Activated T-cell treated with anti-CD3 and anti-CD28 coated beads, Interleukin-2, amount 50 U/mL, for 48 hours (primary cell): ENCODE results near the gene SLC38A4.
"Not testable (repeated sequence)": the region's sequence is repeated elsewhere in the genome, so short reads cannot be mapped to it uniquely, and the experiment has no call there.

Source experiments
- DNase-seq, 2 experiments: peaks; one replicate each; pipeline ENCODE4 v3.0.0-alpha.2; 2020

SLC38A4 gene

GRCh38 chr12:46825591-46826414 is at the start of gene SLC38A4:
SLC38A4 (minus strand) TSS chr12:46825997; CDS start chr12:46793071, 32,926 bp downstream.
- no peak for DNase-seq

DNA sequence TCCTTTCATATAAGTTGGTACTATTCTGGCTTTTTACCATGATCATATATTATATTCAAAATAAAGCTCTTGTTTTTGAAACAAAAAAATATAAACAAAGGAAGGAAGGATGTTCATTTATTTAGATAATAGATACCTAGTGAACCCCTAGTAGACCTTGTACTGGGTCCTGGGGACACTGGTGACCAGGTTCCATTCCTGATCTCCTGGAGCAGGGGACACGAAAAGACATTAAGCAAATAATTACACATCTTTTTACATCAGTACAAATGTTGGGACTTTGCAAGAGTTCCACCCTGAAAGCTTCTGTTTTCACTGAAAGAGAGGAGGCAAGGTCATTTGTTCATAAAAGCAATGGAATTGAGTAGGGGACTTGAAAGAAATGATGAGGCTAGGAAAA is 49.3 kb upstream of the SLC38A4 start:
- DNase-seq = no peak

- DNase-seq = no peak
Measured at GRCh38 chr12:46874642-46875041, 48.8 kb upstream of the SLC38A4 start.

DNA sequence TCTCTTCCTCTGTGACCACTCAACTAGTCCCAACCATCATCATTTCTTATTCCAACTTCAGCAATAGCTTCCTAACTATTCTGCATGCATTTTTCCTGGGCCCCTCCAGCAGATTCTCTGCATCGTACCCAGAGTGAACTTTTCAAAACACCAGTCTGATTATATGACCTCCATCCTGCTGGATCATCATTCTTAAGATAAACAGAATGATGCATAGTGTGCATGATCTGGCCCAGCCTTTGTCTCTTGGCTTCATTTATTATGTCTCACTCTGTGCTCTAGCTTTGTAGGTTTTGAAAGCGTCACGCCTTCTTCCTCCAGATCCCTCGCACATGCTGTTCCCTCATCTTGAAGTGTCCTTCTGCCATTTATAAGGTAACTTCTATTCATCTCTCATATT is 46.3 kb upstream of the SLC38A4 start:
- no peak for DNase-seq

GRCh38 chr12:46865311-46865710 is 39.5 kb upstream of the SLC38A4 start:
- no peak for DNase-seq

GRCh38 chr12:46858368-46858767 is 32.6 kb upstream of the SLC38A4 start:
- no peak for DNase-seq

- no peak for DNase-seq
Measured at GRCh38 chr12:46857486-46857885, 31.7 kb upstream of the SLC38A4 start.

DNA sequence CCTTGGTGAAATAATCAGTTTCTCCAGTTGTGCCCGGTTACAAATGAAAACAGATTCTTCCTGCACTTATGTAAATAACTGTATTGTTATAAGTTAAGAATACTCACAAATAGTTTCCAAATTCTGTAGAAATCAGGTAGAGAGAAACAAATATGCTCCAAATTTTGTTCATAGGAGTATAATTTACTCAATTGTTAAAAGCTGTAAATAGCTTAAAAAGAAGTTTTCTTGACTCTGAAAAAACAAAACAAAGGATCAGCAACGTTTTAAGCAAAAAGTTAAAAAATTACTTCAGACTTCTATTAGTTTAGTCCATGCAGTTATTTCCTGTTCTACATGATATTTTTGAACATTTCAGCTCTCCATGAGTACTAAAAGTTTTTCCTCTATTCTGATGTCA is 30.0 kb upstream of the SLC38A4 start:
- DNase-seq = no peak

DNA sequence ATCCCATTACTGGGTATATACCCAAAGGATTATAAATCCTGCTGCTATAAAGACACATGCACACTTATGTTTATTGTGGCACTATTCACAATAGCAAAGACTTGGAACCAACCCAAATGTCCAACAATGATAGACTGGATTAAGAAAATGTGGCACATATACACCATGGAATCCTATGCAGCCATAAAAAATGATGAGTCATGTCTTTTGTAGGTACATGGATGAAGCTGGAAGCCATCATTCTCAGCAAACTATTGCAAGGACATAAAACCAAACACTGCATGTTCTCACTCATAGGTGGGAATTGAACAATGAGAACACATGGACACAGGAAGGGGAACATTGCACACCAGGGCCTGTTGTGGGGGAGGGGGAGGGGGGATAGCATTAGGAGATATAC is 28.4 kb upstream of the SLC38A4 start:
- not testable (repeated sequence) for DNase-seq

DNA sequence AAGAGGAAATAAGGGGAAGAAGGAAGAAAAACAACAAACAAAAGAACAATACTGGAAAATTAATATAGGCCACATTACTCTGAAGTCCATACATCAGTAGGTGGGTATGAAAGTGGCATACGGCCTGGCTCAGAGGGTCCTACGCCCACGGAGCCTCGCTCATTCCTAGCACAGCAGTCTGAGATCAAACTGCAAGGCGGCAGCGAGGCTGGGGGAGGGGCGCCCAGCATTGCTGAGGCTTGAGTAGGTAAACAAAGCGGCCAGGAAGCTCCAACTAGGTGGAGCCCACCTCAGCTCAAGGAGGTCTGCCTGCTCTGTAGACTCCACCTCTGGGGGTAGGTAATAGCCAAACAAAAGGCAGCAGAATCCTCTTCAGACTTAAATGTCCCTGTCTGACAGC is 23.0 kb upstream of the SLC38A4 start:
- not testable (repeated sequence) for DNase-seq

- DNase-seq = no peak
Measured at GRCh38 chr12:46847001-46847400, 21.2 kb upstream of the SLC38A4 start.

DNA sequence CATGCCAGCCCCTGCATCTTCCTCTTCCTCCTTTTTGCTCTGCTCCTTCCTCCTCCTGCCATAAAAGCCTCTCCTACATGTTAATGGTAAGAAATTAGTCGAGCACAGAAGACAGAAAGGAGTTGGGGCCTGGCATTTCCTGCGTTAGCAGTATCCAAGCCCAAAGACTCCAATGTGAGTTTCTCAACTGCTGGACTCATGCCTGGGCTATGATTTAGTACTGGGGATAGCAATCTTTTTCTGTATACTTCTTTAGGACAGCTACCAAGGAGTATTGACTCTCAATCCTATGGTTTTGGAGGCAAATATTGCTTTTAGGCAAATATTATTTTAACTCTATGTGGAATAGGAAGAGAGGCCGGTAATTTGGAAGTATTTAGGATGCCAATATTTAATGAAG is 18.0 kb upstream of the SLC38A4 start:
- DNase-seq = no peak

GRCh38 chr12:46841891-46842290 is 16.1 kb upstream of the SLC38A4 start:
- no peak for DNase-seq

DNA sequence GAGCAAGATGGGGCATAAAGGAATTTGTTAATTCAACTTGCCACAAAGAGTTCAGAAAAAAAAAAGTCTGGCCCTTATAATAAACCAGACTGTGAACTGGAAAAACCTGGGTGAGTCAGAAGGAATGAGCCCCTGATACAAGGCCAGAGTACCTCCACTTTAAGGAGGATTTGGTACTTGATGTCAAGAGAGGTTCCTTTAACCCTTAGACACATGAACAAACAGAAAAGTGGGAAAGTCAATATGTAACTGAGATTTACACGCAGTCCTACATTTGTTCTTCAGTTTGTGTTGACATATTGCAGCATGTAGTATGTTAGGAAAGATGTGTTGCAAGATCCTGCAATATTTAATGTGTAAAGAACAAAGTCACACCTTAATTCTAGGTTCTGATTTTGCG is 14.2 kb upstream of the SLC38A4 start:
- DNase-seq = no peak

DNA sequence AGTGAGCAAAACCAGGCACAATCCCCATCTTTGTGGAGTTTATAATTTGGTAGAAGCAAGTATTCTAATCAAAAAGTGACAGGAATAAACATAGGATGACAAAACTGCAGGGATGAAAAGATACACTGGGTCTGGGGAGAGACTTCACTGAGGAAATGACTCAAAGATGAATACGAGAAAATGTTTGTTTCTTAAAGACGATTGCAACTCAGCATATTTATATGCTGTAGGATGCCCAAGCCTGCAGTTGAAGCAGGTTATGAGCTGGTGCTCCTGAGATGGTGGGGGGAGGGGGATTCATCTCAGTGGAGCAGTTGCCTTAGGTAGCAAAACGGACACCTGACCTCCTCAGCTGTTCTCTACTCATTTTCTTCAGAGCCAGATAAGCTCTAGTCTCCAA is 13.4 kb upstream of the SLC38A4 start:
- no peak for DNase-seq

GRCh38 chr12:46835785-46836184 is 10.0 kb upstream of the SLC38A4 start:
- DNase-seq = no peak

DNA sequence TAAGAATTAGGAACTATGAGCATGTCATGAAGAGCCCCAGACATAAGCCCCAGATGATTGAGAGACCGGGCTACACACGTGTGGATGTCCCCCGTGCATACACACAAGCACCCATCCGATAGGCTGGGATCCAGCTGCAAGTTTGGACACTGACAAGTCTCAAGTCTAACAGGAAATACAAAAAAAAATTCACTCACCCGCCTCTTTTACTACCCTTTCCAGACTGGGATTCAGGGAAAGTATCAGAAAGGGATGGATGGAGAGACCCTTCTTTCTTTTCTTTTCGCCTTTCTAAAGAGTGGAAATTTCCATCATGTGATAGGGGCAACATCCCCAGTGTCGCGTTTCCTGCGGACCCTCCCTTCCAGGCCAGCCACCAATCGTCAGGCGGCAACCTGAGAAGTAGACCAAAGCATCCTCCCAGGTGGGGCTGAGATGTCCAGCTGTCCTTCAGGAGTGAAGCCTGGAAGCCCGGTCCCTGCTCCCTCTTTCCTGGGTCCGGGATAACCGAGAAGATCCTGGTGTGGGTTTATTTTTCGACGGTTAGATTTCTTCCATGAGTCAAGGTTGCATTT is 6.4 kb upstream of the SLC38A4 start:
- no peak for DNase-seq

DNA sequence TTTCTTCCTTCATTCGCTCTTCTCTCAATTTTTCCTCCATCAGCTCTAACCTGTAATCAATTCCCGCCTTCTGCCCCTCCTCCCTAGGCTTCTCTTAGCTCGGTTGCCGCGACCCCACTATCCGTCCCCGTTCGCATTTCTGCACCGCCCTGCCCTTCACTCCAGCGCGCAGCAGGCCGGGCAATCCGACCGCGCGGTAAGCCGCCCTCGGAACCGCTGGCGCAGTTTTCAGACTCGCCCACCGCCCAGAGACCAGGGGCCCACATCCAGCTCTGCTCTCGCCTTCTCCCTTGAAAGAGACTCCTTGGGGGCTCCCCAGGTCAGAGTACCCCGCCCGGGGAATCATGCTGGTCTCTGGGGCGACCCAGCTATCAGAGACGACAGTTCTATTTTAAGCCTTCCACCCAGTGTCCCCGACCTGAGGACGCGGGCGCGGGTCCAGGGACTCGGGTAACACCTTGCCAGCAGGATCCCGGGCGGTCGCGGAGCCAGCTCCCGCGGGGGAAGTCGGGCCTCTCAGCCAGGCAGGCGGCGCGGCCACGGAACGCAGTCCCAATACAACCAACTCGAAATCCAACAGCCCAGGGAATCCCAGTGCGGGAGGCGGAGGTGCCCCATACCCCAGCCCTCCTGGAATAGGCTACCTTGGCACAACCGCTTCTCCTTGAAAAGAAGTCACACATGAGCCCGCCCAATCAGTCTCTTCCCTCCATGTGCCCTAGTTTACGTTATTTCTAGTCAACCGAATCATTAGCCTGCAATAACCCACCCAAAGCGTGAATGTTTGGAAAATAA is 5.7 kb upstream of the SLC38A4 start:
- DNase-seq = peak in 1 of 2 experiments; percentile 22

GRCh38 chr12:46830731-46831334 is 5.0 kb upstream of the SLC38A4 start:
- DNase-seq = peak in 1 of 2 experiments; percentile 22

DNA sequence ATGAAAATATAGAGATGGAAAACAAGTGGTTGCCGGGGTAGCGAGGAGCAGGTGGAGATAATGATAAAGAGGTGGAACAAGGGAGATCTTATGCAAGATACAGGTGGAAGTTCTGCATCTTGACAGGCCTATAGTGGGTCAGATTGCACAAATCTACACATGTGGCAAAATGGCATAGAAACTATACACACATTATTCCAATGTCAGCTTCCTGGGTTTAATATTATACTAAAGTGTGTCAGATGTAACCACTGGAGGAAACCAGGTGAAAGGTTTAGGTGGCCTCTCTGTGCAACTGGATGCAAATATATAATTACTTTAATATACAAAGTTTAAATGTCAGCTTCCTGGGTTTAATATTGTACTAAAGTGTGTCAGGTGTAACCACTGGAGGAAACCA is 1.1 kb downstream of the SLC38A4 start:
- no peak for DNase-seq

DNA sequence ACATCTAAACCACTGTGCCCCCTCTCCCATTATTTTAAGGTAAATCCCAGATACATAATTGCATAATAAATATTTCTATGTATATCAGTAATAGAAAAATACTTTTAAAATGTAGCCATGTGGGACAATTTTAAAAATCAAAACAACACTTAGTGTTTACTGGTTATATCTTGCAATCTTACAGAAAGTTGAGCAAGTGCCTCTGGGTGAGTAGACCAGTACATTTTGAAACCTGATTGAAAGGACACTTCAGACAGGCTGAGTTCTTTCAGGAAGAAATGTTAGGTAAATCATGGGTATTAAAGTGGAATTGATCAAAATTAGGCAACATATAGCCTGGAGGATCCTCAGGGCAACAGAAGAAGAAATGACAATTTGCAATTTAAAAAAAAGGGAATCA is 7.2 kb downstream of the SLC38A4 start:
- DNase-seq = no peak

DNA sequence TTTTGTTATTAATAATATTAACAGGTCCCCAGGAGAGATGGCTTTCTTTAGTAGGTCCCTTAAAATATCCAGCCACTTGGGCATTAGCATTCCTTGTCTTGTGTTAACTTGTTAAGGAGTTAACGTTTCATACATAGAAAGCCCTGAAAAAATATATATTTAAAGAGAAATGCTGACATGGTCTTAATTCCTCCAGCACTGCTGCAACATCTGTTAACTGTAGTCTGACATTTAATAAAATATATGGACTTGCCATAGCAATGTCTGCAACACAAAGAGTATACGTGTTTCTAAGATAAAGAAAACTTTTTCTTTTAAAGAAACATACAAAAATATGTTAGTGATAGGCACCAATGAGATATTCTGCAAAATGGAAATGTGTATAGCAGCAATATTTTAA is 10.0 kb downstream of the SLC38A4 start:
- no peak for DNase-seq

- no peak for DNase-seq
Measured at GRCh38 chr12:46814143-46814542, 11.7 kb downstream of the SLC38A4 start.
